GM21381 (cell line): Measurements from ENCODE around the gene LRRC7.

Experiments used
- ATAC-seq: cut with Tn5 transposase; IDR thresholded peaks from one replicate; pipeline ENCODE4 v1.9.1; 2021; ENCODE audit warnings: mild to moderate bottlenecking, moderate library complexity; ENCODE audit not compliant: unreplicated experiment

The LRRC7 gene

DNA sequence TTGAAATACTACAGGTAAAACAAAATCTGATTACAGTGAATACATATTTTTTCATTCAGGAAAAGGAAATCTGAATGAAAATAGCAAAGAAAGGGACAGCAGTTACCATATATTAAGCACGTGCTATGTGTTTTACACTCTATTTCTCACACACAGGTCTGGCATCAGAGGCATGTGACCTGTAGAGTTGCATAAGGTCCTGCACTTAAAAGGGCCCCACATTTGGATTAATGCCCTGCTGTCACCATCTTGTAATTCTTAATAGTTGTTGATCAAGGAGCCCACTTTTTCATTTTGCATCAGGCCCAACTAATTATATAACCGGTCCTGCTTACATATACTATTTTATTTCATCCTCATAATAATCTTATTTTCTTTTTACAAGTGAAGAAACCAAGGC lies 511.8 kb downstream of the LRRC7 start:
- ATAC-seq = no peak

DNA sequence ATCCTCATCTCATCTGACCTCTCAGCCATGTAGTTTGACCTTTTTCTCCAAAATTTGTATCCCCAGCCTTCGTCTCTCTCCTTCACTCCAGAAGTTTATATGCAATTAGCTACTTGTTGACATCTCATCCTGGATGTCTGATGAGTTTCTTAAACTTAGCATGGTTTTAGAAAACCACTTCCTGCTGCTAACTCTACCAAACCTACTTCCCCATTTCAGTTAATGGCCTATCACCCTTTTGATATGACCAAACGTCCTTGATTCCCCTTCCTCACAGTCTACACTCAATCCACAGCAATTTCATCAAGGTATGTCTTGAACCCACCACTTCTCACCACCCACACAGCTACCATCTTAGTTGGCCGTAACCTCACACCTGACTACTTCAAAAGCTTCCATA lies 515.8 kb downstream of the LRRC7 start:
- no peak for ATAC-seq

DNA sequence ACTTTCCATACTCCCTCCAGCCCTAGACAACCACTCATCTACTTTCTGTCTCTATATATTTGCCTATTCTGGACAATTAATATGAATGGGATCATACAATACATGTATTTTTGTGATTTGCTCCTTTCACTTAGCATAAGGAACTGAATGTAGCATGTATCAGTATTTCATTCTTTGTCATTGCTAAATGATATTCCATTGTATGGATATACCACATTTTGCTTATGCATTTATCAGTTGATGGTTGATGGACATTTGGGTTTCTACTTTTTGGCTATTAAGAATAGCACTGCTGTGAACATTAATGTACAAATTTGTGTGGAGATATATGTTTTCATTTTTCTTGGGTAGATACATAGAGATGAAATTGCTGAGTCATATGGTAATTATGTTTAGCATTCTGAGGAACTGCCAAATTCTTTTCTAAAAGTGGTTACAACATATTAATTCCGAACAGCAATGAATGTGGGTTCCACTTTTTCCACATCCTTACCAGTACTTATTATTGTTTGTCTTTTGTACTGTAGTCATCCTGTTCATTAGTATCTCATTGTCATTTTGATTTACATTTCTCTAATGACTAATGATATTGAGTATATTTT lies 516.7 kb downstream of the LRRC7 start:
- ATAC-seq = no peak

DNA sequence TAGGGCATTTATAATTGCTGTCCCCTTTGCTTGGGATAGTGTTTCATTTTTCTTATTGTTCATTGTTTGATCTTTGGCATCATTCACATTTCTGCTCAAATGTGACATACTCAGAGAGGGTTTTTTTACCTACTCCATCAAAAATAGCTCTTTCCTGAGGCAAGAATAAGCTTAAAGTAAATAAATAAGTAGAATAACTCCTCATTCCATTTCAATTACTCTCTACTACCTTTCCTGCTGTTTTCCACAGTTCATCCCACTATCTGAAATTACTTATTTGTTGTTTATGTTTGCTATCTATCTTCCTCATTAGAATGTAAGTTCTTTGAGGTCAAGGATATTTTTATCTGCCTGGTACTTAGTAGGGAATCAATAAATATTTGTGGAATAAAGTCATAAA lies 517.8 kb downstream of the LRRC7 start:
- ATAC-seq = no peak

DNA sequence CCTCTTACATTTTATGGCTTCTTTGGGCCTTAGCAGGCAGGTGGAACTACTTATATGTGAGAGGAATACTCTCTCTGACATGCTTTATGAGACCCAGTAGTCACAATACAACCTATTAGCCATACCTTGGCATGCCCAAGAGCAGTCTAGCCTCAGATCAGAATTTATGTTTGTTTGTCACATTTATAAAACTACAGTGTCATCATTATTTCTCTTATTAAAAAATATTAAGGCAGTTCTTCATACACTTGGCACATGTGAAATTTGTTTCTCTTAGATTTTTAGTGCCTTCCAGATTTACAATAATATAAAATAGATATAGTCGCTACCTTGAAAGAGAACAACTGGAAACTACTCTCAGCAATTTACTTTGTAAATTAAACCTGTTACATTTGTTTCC lies 519.2 kb downstream of the LRRC7 start:
- ATAC-seq = no peak

DNA sequence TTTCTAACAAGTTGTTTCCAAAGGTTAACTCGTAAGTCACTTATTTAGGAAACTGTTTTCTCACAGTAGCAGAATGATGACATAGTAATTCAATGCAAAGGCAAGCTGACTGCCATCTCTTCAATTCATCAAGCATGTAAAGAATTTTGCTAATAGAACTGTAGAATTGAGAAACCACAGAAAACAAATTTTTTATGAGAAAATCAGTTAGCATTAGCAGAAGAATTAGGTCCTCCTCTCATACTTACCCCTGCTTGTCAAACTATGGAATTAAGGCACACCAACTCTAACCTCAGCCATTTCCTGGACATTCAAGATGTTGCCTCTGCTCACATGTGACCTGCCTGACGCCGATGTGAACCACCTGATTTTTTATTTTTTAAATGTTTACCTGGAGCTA lies 522.4 kb downstream of the LRRC7 start:
- ATAC-seq = no peak

DNA sequence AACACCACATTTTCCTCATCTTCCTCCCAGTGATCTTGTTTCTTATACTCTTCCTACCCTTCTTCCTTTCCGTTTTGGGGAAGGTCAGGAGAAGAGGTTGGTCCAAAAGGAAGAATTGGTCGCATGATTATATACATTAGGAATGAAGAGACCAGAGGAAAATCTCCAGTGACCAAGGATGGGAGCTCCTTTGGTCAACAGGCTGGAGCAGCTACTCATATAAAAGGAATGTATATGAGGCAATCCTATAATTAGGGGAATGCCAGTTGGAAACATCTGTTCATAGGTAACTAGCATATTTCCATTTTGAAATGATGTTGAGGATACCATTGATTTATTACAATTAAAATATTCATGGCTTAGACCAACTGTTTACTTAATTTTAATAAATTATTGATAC lies 523.2 kb downstream of the LRRC7 start:
- no peak for ATAC-seq

DNA sequence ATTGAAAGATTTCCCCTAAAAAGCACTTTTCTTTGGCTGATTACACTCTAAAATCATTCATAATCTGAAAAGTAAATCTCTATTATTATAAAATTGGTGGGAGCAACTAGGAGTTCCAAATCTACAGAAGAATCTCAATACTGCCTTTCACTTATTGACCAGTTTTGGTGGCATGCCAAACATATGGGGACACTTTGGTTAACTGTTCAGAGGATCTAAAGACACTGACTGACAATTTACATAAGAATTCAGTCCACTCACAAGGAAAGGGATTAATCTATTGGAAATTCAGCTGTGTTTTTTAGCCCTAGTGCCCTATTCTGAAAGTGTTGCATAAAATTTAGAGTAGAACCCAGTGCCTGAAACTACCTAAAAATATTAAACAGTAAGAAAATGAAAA lies 524.1 kb downstream of the LRRC7 start:
- no peak for ATAC-seq

DNA sequence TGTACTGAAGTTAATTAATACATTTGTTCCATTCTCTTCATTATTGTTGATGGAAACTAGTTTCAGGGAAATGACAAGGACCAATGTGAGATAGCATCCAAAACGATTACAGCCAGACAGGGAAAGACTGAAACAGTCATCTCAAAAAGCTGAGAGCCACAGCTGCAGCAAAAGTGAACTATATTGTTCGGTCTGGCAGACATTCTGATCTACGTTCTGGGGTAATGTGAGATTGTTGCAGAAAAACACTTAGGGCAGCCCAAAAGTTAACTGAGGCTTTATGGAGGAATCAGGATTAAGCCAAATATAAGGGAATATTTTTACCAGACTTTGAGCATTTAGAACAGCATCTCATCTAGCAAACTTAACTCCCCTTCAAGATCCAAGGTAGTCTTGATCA lies 524.8 kb downstream of the LRRC7 start:
- no peak for ATAC-seq

DNA sequence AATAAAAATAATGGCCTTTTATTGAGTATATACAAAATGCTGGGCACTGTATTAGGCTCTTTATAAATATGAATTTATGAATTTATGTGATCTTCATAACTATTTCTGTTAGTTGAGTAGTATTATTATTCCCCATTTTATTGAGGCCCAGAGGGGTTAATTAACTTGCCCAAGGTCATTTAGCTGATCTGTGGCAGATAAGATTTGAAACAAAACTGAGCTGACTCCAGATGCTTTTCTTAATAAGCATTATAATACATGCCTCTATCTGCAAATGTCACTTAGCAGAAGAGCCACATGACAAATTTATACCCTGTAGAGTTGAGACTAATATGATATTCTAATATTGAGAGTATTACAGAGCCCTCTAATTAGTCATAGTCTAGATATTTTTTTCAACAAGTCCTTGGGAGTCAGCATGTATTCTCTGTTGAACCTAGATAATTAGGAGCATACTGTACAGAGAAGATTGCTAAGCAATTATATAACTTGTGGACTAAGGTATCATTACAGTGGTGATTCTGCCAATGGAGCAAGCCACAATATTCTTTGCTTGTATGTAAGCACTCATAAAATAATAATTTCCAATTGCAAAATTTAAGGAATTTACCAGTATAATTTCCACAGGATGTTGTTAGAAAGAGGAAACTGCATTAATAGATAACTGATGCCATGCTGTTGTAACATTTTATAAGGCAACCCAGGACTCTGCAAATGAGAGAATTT lies 525.7 kb downstream of the LRRC7 start:
- no peak for ATAC-seq

DNA sequence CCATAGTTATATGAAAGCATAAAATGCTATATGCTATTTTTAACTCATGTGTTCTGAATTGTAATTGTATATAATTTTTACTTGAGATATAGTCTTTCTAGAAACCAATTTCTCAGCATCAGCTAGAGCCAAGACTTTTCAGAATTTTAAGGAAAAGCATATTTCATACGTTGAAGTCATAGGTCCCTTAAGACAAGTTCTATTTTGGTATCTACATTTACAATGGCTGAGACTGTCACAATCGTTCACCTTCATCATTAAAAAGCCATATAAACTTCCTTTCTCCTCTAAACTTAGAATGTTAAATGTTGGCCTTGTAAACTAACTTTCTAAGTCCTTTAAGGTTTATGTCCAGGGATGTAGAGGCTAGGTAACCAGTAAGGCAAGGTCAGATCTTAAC lies 533.5 kb downstream of the LRRC7 start:
- no peak for ATAC-seq

DNA sequence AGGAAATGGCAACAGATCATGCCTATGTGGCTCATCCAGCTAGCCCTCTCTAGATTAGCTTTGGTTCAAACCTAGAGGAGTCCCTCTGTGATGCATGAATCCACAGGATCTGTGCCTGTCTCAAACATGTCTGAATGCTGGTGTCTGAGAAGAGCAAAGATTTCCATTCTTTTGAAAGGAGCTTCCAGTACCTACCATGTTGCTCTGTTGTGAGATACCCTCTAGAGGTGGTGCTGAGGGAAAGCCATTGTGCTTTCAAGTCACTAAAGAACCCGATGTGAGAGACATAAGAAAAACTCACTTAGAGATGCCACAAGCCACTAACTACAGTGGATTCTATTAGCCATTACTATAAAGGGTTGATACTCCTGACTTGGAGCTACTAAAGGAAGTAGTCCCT lies 534.1 kb downstream of the LRRC7 start:
- no peak for ATAC-seq

DNA sequence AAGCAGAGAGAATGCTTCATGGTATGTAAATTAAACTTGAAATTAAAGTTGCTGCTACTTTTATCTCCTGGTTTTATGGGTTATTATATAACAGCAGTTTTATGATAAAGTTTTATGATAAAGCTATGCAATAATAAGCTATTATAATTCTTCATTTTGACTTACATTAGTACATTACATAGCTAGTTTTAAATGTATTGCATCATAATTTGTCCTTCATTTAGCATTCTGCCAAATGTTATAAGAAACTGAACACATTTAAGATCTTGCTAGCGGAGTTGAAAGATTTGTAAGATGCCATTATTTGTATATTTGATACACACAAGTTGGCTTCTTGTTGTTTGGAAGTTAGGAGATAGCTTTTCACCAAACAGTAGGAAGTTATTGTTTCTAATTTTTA lies 536.0 kb downstream of the LRRC7 start:
- no peak for ATAC-seq

DNA sequence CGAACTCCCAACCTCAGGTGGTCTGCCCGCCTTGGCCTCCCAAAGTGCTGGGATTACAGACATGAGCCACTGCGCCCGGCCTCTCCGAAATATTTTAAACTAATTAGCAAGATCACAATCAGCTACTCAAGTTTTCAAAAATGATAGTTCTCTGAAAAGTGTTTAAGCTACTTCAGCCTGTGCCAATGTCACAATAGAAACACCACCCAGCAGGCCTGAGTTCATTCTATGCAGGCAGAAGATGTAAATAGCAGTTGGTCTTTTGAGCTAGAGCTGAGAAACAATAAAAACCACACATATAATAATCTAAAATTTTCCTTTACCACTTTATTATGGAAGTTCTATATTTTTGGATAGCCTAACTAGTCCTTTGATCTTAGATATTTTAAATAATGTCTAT lies 541.5 kb downstream of the LRRC7 start:
- ATAC-seq = no peak

DNA sequence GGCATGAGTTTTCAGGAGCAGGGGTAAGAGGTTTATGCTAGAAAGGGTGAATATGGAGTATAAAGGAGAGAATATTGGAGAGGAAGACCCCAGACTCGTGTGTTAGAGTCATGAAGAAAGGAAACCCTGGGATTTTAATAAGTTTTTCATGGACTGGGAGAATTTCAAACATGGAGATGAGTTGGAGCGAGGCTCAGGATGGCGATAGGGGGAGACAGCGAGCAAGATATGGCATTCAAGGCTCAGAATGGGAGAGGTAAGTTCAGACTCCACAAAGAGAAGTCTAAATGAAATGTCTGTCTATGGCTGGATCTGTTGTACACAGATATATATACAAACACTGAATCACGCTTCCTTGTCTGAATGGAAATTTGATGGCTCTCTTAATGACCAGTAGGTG lies 545.1 kb downstream of the LRRC7 start:
- no peak for ATAC-seq

DNA sequence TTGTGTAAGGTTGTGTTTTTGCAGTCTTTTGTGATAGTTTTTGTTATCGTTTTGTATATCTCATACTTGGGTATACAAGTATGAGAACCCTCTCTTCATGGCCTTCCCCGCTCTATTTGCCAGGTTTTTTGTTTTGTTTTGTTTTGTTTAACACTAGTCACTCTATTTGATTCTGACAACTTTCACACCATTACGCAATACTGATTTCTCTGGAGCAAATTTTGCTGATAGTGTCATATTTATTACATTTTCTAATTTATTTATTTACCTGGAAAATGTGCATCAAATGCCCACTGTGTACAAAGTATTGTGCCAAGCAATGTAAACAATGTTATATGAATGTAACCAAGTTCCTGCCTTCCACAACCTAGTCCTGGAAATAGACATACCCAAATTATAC lies 547.6 kb downstream of the LRRC7 start:
- ATAC-seq = no peak

DNA sequence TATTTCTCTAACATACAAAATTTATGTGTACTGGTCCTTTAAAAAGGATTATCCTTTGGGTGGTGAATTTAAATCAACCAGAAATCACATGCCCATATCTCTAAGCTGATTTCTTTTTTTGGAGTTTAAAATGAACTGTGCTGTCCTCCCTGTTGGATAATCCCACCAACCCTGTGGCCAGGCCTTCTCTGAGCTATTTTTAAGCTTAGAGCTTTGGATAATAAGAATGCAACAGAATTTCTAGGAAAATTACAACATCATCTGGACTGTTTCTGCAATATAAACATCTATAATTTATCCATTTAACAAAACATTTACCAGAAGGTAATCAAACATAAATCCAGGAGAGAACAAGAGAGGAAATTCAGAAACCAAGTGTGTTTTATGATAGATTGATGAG lies 549.3 kb downstream of the LRRC7 start:
- ATAC-seq = no peak

DNA sequence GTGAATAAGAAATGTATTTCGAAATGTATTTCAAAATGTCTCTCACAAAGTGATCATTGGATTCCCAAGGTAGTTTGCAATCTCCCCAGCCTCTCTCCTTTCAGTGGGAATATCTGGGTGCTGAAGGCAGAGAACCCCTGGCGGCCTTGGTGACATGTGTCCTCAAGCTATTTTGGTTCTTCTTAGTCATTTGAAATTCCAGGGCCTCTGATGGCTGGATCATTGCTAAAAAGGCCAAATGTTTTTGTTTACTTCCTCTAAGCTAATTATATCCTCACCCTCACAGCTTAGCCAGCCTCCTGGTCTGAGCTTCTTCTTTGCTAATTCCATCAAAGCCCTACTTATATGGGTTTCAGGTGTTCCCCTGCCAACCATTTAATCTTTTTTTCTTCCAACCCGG lies 566.4 kb downstream of the LRRC7 start:
- ATAC-seq = no peak

DNA sequence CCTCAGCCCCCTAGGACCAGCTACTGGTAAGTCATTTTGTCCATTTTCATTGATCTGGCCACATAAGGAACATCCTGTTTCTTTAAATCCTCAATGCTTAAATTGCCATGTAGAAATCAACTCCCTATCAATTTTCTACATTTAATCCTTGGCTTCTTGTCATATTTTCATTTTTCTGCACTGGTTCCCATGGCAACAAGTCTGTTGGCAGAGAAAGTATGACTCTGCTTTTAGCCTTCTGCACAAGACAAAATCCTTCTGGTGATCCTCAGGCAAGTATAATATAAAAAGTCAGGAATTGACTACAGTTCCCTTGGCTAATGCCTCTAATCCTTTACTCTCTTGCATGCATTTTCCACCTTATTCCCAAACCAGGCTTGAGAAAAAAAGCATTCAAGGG lies 572.6 kb downstream of the LRRC7 start:
- ATAC-seq = no peak

DNA sequence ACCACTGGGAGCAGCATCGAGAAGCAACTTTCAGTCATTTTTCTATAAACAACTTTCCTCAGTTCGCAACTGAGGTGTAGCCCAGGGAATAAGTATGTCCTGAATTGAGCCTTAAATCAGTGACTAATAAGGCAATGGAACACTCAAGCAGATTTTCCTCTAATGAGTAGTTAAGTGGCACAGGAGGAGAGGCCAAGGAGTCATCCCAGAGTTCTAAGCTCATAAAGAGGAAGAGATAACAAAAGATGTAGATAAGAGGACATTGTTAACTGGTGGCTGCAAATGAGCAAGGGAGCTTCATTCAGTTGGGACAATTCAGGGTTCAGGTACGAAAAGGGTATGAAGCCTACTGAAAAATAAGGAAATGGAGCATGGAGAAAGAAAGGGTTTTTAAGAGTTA lies 573.2 kb downstream of the LRRC7 start:
- ATAC-seq = no peak

DNA sequence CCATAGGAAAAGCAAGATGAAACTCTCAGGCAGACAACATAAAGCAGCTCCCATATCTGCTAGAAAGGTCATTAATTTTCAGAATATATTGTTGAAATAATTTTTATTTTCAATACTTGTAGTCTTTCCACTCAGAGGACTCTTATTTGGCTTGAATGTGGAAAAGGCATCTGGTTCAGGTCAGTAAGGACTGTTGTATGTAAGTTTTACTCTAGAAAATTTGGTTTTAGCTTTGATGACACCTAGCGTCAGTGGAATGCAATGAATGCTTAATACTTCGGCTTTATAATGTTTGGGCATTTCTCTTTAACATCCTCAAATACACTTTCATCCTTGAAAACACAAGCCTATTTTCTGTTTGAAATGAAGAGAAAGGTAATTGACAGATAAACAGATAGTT lies 574.4 kb downstream of the LRRC7 start:
- ATAC-seq = no peak

DNA sequence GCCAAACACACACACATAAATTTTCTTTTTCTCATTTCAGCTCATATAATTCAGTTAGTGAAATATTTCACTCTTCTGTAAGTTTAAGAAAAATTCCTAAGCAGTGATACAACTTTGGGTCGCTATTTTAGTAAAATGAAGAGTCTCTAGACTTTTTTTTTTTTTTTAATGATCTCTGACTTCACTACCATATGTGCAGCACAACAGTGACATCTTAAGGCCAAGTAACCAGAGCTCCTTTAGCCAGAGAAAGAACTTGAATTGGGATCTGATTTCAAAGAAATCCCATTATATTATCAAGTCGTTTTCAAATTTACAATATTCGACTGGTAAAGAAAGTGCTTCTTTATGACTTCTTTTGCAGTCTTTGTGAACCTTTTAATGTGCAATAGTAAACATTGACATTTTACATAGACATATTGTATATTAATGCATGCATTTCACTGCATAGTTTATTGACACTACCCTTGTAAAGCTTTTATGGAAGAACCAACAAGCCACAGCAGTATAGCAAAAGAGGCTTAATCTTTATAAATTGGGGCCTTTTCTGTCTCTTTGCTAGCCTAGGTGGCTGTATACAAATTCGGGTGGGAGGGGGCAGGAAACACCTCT lies 575.4 kb downstream of the LRRC7 start:
- ATAC-seq = no peak

DNA sequence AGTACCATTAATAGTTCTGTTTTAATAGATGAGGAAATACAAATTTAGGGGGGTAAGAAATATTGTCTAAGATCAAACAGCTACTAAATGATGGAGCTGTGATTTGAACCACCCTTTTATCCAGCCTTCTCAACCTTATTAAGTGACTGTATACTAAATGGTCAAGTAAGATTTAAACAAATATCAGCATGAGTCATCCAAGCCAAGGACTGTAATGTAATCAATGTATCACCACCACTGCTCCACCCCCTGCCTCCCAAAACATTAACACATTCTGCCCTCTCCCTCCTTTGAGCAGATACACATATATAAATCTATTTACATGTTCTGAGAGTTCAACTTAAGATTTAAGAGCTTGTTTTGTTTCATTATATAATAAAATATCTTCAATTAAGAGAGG lies 578.8 kb downstream of the LRRC7 start:
- ATAC-seq = no peak
